HEK293 (cell line): ENCODE measurements around the gene CBX8.

Experiments used
- CTCF ChIP-seq: fragments of 450-650 bp; formaldehyde crosslinking; IDR thresholded peaks from 2 replicates; pipeline ENCODE4 v1.5.1; 2016; ENCODE audit warnings: missing biosample characterization, missing genetic modification characterization
- EGR2 ChIP-seq: fragments of 450-650 bp; formaldehyde crosslinking; IDR thresholded peaks from 2 replicates; pipeline ENCODE4 v1.5.1; 2016; ENCODE audit warnings: low read depth, missing biosample characterization, missing genetic modification characterization
- FEZF1 ChIP-seq: fragments of 450-650 bp; formaldehyde crosslinking; IDR thresholded peaks from 2 replicates; pipeline ENCODE4 v1.5.1; 2016; ENCODE audit warnings: missing biosample characterization, missing genetic modification characterization
- GLIS1 ChIP-seq: fragments of 450-650 bp; formaldehyde crosslinking; IDR thresholded peaks from 2 replicates; pipeline ENCODE4 v1.5.1; 2016; ENCODE audit warnings: missing biosample characterization, missing genetic modification characterization
- HOXC10 ChIP-seq: sonication (generic); formaldehyde crosslinking; IDR thresholded peaks from 2 replicates; pipeline ENCODE4 v1.8.1; 2023; ENCODE audit warnings: mild to moderate bottlenecking, missing genetic modification reagents
- KLF8 ChIP-seq: fragments of 450-650 bp; formaldehyde crosslinking; IDR thresholded peaks from 2 replicates; pipeline ENCODE4 v1.5.1; 2016; ENCODE audit warnings: missing biosample characterization, missing genetic modification characterization
- PATZ1 ChIP-seq: fragments of 450-650 bp; formaldehyde crosslinking; IDR thresholded peaks from 2 replicates; pipeline ENCODE4 v1.5.1; 2016; ENCODE audit warnings: missing biosample characterization, missing genetic modification characterization
- REST ChIP-seq: fragments of 450-650 bp; formaldehyde crosslinking; IDR thresholded peaks from 2 replicates; pipeline ENCODE4 v1.5.1; 2016; ENCODE audit warnings: missing biosample characterization, missing genetic modification characterization
- TCF7L2 ChIP-seq: IDR thresholded peaks from 2 replicates; pipeline ENCODE4 v1.6.1; 2011; ENCODE audit warnings: low read depth, mild to moderate bottlenecking, inconsistent platforms, low read length, moderate library complexity, borderline replicate concordance
- YY1 ChIP-seq: fragments of 450-650 bp; formaldehyde crosslinking; IDR thresholded peaks from 2 replicates; pipeline ENCODE4 v1.5.1; 2018; ENCODE audit warnings: missing biosample characterization, missing genetic modification characterization
- ZBTB10 ChIP-seq: fragments of 450-650 bp; formaldehyde crosslinking; IDR thresholded peaks from 2 replicates; pipeline ENCODE4 v1.5.1; 2016; ENCODE audit warnings: missing biosample characterization, missing genetic modification characterization
- ZBTB20 ChIP-seq: fragments of 450-650 bp; formaldehyde crosslinking; IDR thresholded peaks from 2 replicates; pipeline ENCODE4 v1.5.1; 2016; ENCODE audit warnings: missing biosample characterization, missing genetic modification characterization
- ZEB2 ChIP-seq: fragments of 450-650 bp; formaldehyde crosslinking; IDR thresholded peaks from 2 replicates; pipeline ENCODE4 v1.5.1; 2016; ENCODE audit warnings: missing biosample characterization, missing genetic modification characterization
- ZNF155 ChIP-seq: fragments of 450-650 bp; formaldehyde crosslinking; IDR thresholded peaks from 2 replicates; pipeline ENCODE4 v1.5.1; 2016; ENCODE audit warnings: missing biosample characterization, missing genetic modification characterization
- ZNF19 ChIP-seq: fragments of 450-650 bp; formaldehyde crosslinking; IDR thresholded peaks from 2 replicates; pipeline ENCODE4; 2016; ENCODE audit warnings: missing biosample characterization, missing genetic modification characterization, low read depth
- ZNF223 ChIP-seq: fragments of 450-650 bp; formaldehyde crosslinking; IDR thresholded peaks from 2 replicates; pipeline ENCODE4 v1.5.1; 2016; ENCODE audit warnings: missing biosample characterization, missing genetic modification characterization
- ZNF23 ChIP-seq: fragments of 450-650 bp; formaldehyde crosslinking; IDR thresholded peaks from 2 replicates; pipeline ENCODE4 v1.5.1; 2016; ENCODE audit warnings: missing biosample characterization, missing genetic modification characterization, borderline replicate concordance
- ZNF335 ChIP-seq: fragments of 450-650 bp; formaldehyde crosslinking; conservative IDR thresholded peaks from 2 replicates; pipeline ENCODE4 v1.5.1; 2016; ENCODE audit warnings: missing biosample characterization, missing genetic modification characterization
- ZNF394 ChIP-seq: fragments of 450-650 bp; formaldehyde crosslinking; IDR thresholded peaks from 2 replicates; pipeline ENCODE4 v1.5.1; 2016; ENCODE audit warnings: missing biosample characterization, missing genetic modification characterization, mild to moderate bottlenecking, moderate library complexity, borderline replicate concordance
- ZNF426 ChIP-seq: fragments of 450-650 bp; formaldehyde crosslinking; IDR thresholded peaks from 2 replicates; pipeline ENCODE4 v1.5.1; 2017; ENCODE audit warnings: missing biosample characterization, missing genetic modification characterization, mild to moderate bottlenecking, inconsistent platforms, moderate library complexity
- ZNF473 ChIP-seq: fragments of 450-650 bp; formaldehyde crosslinking; IDR thresholded peaks from 2 replicates; pipeline ENCODE4 v1.5.1; 2017; ENCODE audit warnings: missing biosample characterization, missing genetic modification characterization
- ZNF48 ChIP-seq: fragments of 450-650 bp; formaldehyde crosslinking; IDR thresholded peaks from 2 replicates; pipeline ENCODE4 v1.5.1; 2016; ENCODE audit warnings: missing biosample characterization, missing genetic modification characterization
- ZNF488 ChIP-seq: fragments of 450-650 bp; formaldehyde crosslinking; IDR thresholded peaks from 2 replicates; pipeline ENCODE4 v1.5.1; 2016; ENCODE audit warnings: missing biosample characterization, missing genetic modification characterization
- ZNF768 ChIP-seq: fragments of 450-650 bp; formaldehyde crosslinking; IDR thresholded peaks from 2 replicates; pipeline ENCODE4 v1.5.1; 2018; ENCODE audit warnings: missing biosample characterization, mild to moderate bottlenecking, missing genetic modification characterization
- ZNF791 ChIP-seq: fragments of 450-650 bp; formaldehyde crosslinking; IDR thresholded peaks from 2 replicates; pipeline ENCODE4 v1.5.1; 2016; ENCODE audit warnings: missing biosample characterization, missing genetic modification characterization
- ZNF830 ChIP-seq: fragments of 450-650 bp; IDR thresholded peaks from 2 replicates; pipeline ENCODE4 v1.5.0; 2018; ENCODE audit warnings: missing biosample characterization, missing genetic modification characterization, low read depth, mild to moderate bottlenecking, moderate library complexity
- ZSCAN23 ChIP-seq: fragments of 450-650 bp; formaldehyde crosslinking; IDR thresholded peaks from 2 replicates; pipeline ENCODE4 v1.5.1; 2016; ENCODE audit warnings: missing biosample characterization, missing genetic modification characterization
- ZSCAN4 ChIP-seq: fragments of 450-650 bp; formaldehyde crosslinking; IDR thresholded peaks from 2 replicates; pipeline ENCODE4 v1.5.1; 2017; ENCODE audit warnings: missing biosample characterization, missing genetic modification characterization

The CBX8 gene

GRCh38 chr17:79777120-79777893 is 19.6 kb downstream of the CBX8 start (continued):
- TF ChIP-seq HOXC10 (CRISPR knock-in tag) (no peak), ZNF426 (tag by site-specific recombination) (no peak), ZNF473 (tag by site-specific recombination) (no peak), ZSCAN23 (tag by site-specific recombination) (no peak), GLIS1 (tag by site-specific recombination) (peak; percentile 37; the same call in 1 of the 2 replicates), ZNF223 (tag by site-specific recombination) (no peak), ZEB2 (tag by site-specific recombination) (peak; percentile 80), CTCF (tag by site-specific recombination) (peak; percentile 95), YY1 (tag by site-specific recombination) (0 out of 2 replicates have a peak, but pooled peaks have one; percentile 51), ZSCAN4 (tag by site-specific recombination) (no peak), ZNF335 (tag by site-specific recombination) (peak; percentile 76), ZNF830 (no peak), FEZF1 (tag by site-specific recombination) (no peak), ZNF155 (no peak), ZNF19 (no peak), ZNF48 (tag by site-specific recombination) (no peak), KLF8 (tag by site-specific recombination) (peak; percentile 90), ZBTB10 (tag by site-specific recombination) (peak; percentile 93), ZNF23 (tag by site-specific recombination) (no peak), ZNF768 (tag by site-specific recombination) (no peak), ZNF791 (tag by site-specific recombination) (no peak), ZNF394 (tag by site-specific recombination) (peak; percentile 26; the same call in 1 of the 2 replicates), EGR2 (tag by site-specific recombination) (peak; percentile 65), ZBTB20 (tag by site-specific recombination) (peak; percentile 82), REST (tag by site-specific recombination) (no peak), ZNF488 (tag by site-specific recombination) (no peak), TCF7L2 (no peak), PATZ1 (peak; percentile 90)
